HEK293 (cell line): ENCODE data around the gene SF1.

Experiments
- CTCF ChIA-PET: fragments of 350-600 bp; formaldehyde crosslinking; extraction: SDS; loops from one replicate; lab custom pipeline; 2021; ENCODE audit warnings: antibody characterized with exemption; lab: Yijun Ruan, JAX
- POLR2A ChIA-PET: fragments of 300-600 bp; formaldehyde crosslinking; extraction: SDS; loops from one replicate; lab custom pipeline; 2020; ENCODE audit warnings: antibody characterized with exemption, inconsistent platforms; lab: Yijun Ruan, JAX
- H3K27ac ChIP-seq: fragments of 200-500 bp; sonication (Bioruptor generic); 2 replicates; pipeline ENCODE4 v1.5.1; 2014; ENCODE audit warnings: low read depth, low read length, control low read depth, inconsistent platforms; ENCODE audit errors: extremely low read depth
- H3K36me3 ChIP-seq, 2 experiments: fragments of 200-500 bp in 1 of 2; sonication (Bioruptor generic) in 1 of 2; 1 replicate in 1 of 2; 2 replicates in 1 of 2; pipeline ENCODE4 v1.5.1; 2014 to 2017; ENCODE audit warnings: inconsistent platforms in 2 of 2, low read length in 2 of 2; ENCODE audit not compliant: control insufficient read depth in 2 of 2, insufficient read depth in 1 of 2
- H3K4me1 ChIP-seq: fragments of 200-500 bp; sonication (Bioruptor generic); 2 replicates; pipeline ENCODE4 v1.5.1; 2014; ENCODE audit warnings: mild to moderate bottlenecking, low read length, inconsistent platforms; ENCODE audit not compliant: control insufficient read depth, insufficient read depth
- H3K4me3 ChIP-seq: 2 replicates; pipeline ENCODE4 v1.5.1; 2011; ENCODE audit warnings: low read depth, mild to moderate bottlenecking, control low read depth, low read length, moderate library complexity
- H3K9me3 ChIP-seq: fragments of 200-500 bp; sonication (Bioruptor generic); 2 replicates; pipeline ENCODE4 v1.5.1; 2014; ENCODE audit warnings: low read depth, low read length, inconsistent platforms; ENCODE audit not compliant: control insufficient read depth, insufficient read depth
- EGR2 ChIP-seq: fragments of 450-650 bp; formaldehyde crosslinking; IDR thresholded peaks from 2 replicates; pipeline ENCODE4 v1.5.1; 2016; ENCODE audit warnings: low read depth, missing biosample characterization, missing genetic modification characterization
- GLIS1 ChIP-seq: fragments of 450-650 bp; formaldehyde crosslinking; IDR thresholded peaks from 2 replicates; pipeline ENCODE4 v1.5.1; 2016; ENCODE audit warnings: missing biosample characterization, missing genetic modification characterization
- GLIS2 ChIP-seq: fragments of 450-650 bp; formaldehyde crosslinking; IDR thresholded peaks from 2 replicates; pipeline ENCODE4 v1.5.1; 2016; ENCODE audit warnings: missing biosample characterization, missing genetic modification characterization
- KLF16 ChIP-seq: fragments of 450-650 bp; formaldehyde crosslinking; IDR thresholded peaks from 2 replicates; pipeline ENCODE4 v1.5.1; 2017; ENCODE audit warnings: missing biosample characterization, missing genetic modification characterization
- SP7 ChIP-seq: fragments of 450-650 bp; formaldehyde crosslinking; IDR thresholded peaks from 2 replicates; pipeline ENCODE4 v1.5.1; 2016; ENCODE audit warnings: missing biosample characterization, missing genetic modification characterization
- ZBTB7A ChIP-seq: fragments of 450-650 bp; formaldehyde crosslinking; IDR thresholded peaks from 2 replicates; pipeline ENCODE4 v1.5.1; 2016; ENCODE audit warnings: low read depth, missing biosample characterization, missing genetic modification characterization
- ZFHX2 ChIP-seq: fragments of 450-650 bp; formaldehyde crosslinking; conservative IDR thresholded peaks from 2 replicates; pipeline ENCODE4 v1.5.1; 2016; ENCODE audit warnings: missing biosample characterization, missing genetic modification characterization
- ZFP3 ChIP-seq: fragments of 450-650 bp; formaldehyde crosslinking; IDR thresholded peaks from 2 replicates; pipeline ENCODE4 v1.5.1; 2016; ENCODE audit warnings: low read depth, missing biosample characterization, missing genetic modification characterization
- ZNF19 ChIP-seq: fragments of 450-650 bp; formaldehyde crosslinking; IDR thresholded peaks from 2 replicates; pipeline ENCODE4; 2016; ENCODE audit warnings: missing biosample characterization, missing genetic modification characterization, low read depth
- ZNF394 ChIP-seq: fragments of 450-650 bp; formaldehyde crosslinking; IDR thresholded peaks from 2 replicates; pipeline ENCODE4 v1.5.1; 2016; ENCODE audit warnings: missing biosample characterization, missing genetic modification characterization, mild to moderate bottlenecking, moderate library complexity, borderline replicate concordance
- ZNF404 ChIP-seq: fragments of 450-650 bp; formaldehyde crosslinking; IDR thresholded peaks from 2 replicates; pipeline ENCODE4 v1.5.1; 2017; ENCODE audit warnings: missing biosample characterization, missing genetic modification characterization
- ZNF473 ChIP-seq: fragments of 450-650 bp; formaldehyde crosslinking; IDR thresholded peaks from 2 replicates; pipeline ENCODE4 v1.5.1; 2017; ENCODE audit warnings: missing biosample characterization, missing genetic modification characterization
- ZNF529 ChIP-seq: fragments of 450-650 bp; formaldehyde crosslinking; IDR thresholded peaks from 2 replicates; pipeline ENCODE4 v1.5.1; 2017; ENCODE audit warnings: missing genetic modification characterization, missing biosample characterization; ENCODE audit not compliant: insufficient replicate concordance
- ZNF561 ChIP-seq: fragments of 450-650 bp; IDR thresholded peaks from 2 replicates; pipeline ENCODE4 v1.5.1; 2018; ENCODE audit warnings: missing biosample characterization, missing genetic modification characterization, borderline replicate concordance
- ZNF629 ChIP-seq: fragments of 450-650 bp; formaldehyde crosslinking; IDR thresholded peaks from 2 replicates; pipeline ENCODE4 v1.5.1; 2017; ENCODE audit warnings: missing biosample characterization, missing genetic modification characterization
- ZNF704 ChIP-seq: fragments of 450-650 bp; formaldehyde crosslinking; IDR thresholded peaks from 2 replicates; pipeline ENCODE4 v1.5.1; 2016; ENCODE audit warnings: missing biosample characterization, missing genetic modification characterization
- TF ChIP-seq, protein P1 (sequence below): fragments of 450-650 bp; formaldehyde crosslinking; IDR thresholded peaks from 2 replicates; pipeline ENCODE4 v1.5.1; 2017; ENCODE audit warnings: missing biosample characterization, mild to moderate bottlenecking, missing genetic modification characterization, moderate library complexity

SF1 gene

GRCh38 chr11:64778473-64779298 is at the start of gene SF1 (continued):
- TF ChIP-seq ZNF394 (tag by site-specific recombination) (no peak; the same call in 1 of the 2 replicates), ZNF561 (no peak), KLF16 (tag by site-specific recombination) (0 out of 2 replicates have a peak, but pooled peaks have one; percentile 18), ZNF629 (peak; percentile 91), ZNF529 (tag by site-specific recombination) (no peak)
- TF ChIP-seq, protein P1, sequence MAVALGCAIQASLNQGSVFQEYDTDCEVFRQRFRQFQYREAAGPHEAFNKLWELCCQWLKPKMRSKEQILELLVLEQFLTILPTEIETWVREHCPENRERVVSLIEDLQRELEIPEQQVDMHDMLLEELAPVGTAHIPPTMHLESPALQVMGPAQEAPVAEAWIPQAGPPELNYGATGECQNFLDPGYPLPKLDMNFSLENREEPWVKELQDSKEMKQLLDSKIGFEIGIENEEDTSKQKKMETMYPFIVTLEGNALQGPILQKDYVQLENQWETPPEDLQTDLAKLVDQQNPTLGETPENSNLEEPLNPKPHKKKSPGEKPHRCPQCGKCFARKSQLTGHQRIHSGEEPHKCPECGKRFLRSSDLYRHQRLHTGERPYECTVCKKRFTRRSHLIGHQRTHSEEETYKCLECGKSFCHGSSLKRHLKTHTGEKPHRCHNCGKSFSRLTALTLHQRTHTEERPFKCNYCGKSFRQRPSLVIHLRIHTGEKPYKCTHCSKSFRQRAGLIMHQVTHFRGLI (tag by site-specific recombination), result no peak

DNA sequence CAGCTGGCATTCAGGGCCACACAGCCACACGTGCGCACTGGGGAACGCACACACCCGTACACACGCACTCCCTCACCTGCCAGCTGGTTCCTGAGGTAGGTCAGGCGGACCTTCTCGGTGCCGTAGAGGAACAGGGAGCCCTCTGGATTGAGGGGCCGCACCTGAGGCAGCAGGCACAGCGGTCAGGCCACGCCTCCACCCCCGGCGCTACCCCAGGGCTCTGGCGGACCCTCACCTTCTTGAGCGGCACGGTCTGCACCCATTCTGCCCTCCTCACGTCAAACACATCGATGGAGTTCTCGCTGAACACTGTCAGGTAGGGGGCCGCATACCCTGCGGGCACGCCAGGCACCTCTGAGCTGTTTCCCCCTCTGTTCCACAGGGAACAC is 49.1 kb upstream of the SF1 start:
- no peak overlapping the region for H3K4me3 ChIP-seq
- CTCF ChIA-PET, result interaction anchor here (1.2 kb wide), 1 partner anchor 37 kb away, joined by 3 read pairs; no protein-coding TSS in a partner anchor
- no peaks in the 10 kb centered on the region for H3K4me1 ChIP-seq
- H3K36me3 ChIP-seq, result peaks cover 0 to 7% of the 10 kb centered on the region in 2 experiments; a peak in 2 of 3 replicates
- H3K9me3 ChIP-seq, result no peaks in the 10 kb centered on the region
- TF ChIP-seq ZNF473 (no peak), ZNF704 (no peak), ZNF404 (tag by site-specific recombination) (no peak), ZBTB7A (no peak), ZNF19 (no peak)
- no peak overlapping the region for H3K27ac ChIP-seq
- POLR2A ChIA-PET, result no interaction called here

- Histone ChIP-seq H3K9me3 (no peaks in the 10 kb centered on the region), H3K36me3 (peaks cover 0 to 4% of the 10 kb centered on the region in 2 experiments; a peak in 2 of 3 replicates), H3K4me3 (no peak overlapping the region), H3K27ac (no peak overlapping the region), H3K4me1 (no peaks in the 10 kb centered on the region)
- TF ChIP-seq EGR2 (tag by site-specific recombination) (peak; percentile 71), GLIS1 (tag by site-specific recombination) (no peak), ZFHX2 (tag by site-specific recombination) (peak; percentile 74)
- CTCF ChIA-PET, result interaction anchor here (1.2 kb wide), 1 partner anchor 38 kb away, joined by 3 read pairs; no protein-coding TSS in a partner anchor
- POLR2A ChIA-PET, result interaction anchor here (0.7 to 1.0 kb wide), 2 partner anchors 16 to 479 kb away, joined by 3 read pairs; partner anchors contain the start of gene MEN1
These were observed 48.5 kb upstream of the SF1 start for GRCh38 chr11:64826578-64827450.

DNA sequence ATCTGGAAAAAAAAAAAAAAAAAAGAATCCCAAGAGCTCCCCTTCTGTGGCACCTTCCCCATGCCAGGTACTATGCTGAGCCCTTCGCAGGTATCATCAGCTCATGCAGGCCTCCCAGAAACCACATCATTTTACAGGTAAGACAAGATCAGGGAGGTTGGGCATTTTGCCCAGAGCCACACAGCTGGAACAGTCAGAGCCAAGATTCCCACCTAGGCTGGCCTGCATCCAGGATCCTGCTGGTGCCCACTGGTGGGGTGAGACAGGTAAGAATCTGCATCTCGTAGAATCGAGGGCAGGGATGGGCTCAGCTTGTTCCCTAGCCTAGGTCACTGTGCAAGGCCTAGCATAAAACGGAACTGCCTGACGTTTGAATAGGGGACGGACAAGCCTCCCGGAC is 47.7 kb upstream of the SF1 start:
- TF ChIP-seq ZFP3 (tag by site-specific recombination) (no peak), GLIS2 (tag by site-specific recombination) (no peak), SP7 (tag by site-specific recombination) (no peak)
- CTCF ChIA-PET, result interaction anchor here (0.7 to 0.8 kb wide), 2 partner anchors 12 to 17 kb away, joined by 3 to 6 read pairs; no protein-coding TSS in a partner anchor
- H3K9me3 ChIP-seq, result no peaks in the 10 kb centered on the region
- H3K36me3 ChIP-seq, result no peaks in the 10 kb centered on the region; a peak in 1 of 3 replicates
- no peak overlapping the region for H3K27ac ChIP-seq
- POLR2A ChIA-PET, result interaction anchor here (0.7 to 1.0 kb wide), 2 partner anchors 16 to 478 kb away, joined by 3 read pairs; partner anchors contain the start of gene MEN1
- no peak overlapping the region for H3K4me3 ChIP-seq
- no peaks in the 10 kb centered on the region for H3K4me1 ChIP-seq
